Measurements from ENCODE around the gene PLXNA1.

- TF ChIP-seq CTCF (IDR thresholded peaks at IDR 0.05; ENCODE audit: insufficient read depth, low read depth, low read length) = no peak
- no peak for TF ChIP-seq EZH2 (IDR thresholded peaks at IDR 0.05; ENCODE audit: insufficient read depth, low read length)
These were observed 20.2 kb downstream of the PLXNA1 start for GRCh38 chr3:127003175-127003555.

Measured in astrocyte (in vitro differentiated cells and primary cell).